Tibial artery (tissue), 4 donors: ENCODE measurements around the gene CDH4.

Source experiments
- DNase-seq, 2 donors: peaks; one replicate each; pipeline ENCODE4 v3.0.0-alpha.2; 2019
- H3K27ac ChIP-seq, 2 donors: fragments of 200-600 bp; sonication (generic) in 1 of 2; 1 replicate in 1 of 2; 2 replicates in 1 of 2; pipeline ENCODE4 v1.5.1; 2018 to 2019; ENCODE audit warnings: mild to moderate bottlenecking in 1 of 2
- H3K27me3 ChIP-seq, 2 donors: fragments of 200-600 bp; sonication (generic) in 1 of 2; one replicate each; pipeline versions ENCODE4 v1.5.1 to v1.6.0; 2016 to 2019
- H3K36me3 ChIP-seq, 3 donors: fragments of 200-600 bp; sonication (generic) in 2 of 3; one replicate each; pipeline ENCODE4 v1.5.1; 2016 to 2019; ENCODE audit warnings: mild to moderate bottlenecking in 2 of 3
- H3K4me1 ChIP-seq, 4 donors: fragments of 200-600 bp; sonication (generic) in 2 of 4; 1 replicate in 3 of 4; 2 replicates in 1 of 4; pipeline ENCODE4 v1.5.1; 2016 to 2019
- H3K4me3 ChIP-seq, 2 donors: fragments of 200-600 bp; sonication (generic) in 1 of 2; 1 replicate in 1 of 2; 2 replicates in 1 of 2; pipeline ENCODE4 v1.5.1; 2018 to 2019; ENCODE audit warnings: mild to moderate bottlenecking in 2 of 2
- H3K9me3 ChIP-seq, 3 donors: fragments of 200-600 bp; sonication (generic) in 1 of 3; one replicate each; pipeline ENCODE4 v1.5.1; 2016 to 2019
- CTCF ChIP-seq, 2 experiments: fragments of 200-600 bp in 1 of 2; fragments of 450-650 bp in 1 of 2; IDR thresholded peaks; one replicate each; pipeline ENCODE4 v1.5.1; 2017 to 2019; ENCODE audit warnings: antibody characterized with exemption in 2 of 2, mild to moderate bottlenecking in 1 of 2, moderate library complexity in 1 of 2
- intact Hi-C: fragments of 100-400 bp; cut with DNase I; formaldehyde crosslinking; loops from one replicate; pipeline ENCODE4 v1.15.0; 2023; ENCODE audit warnings: low total_unique reads

Gene CDH4

GRCh38 chr20:61621852-61622251 is 369.8 kb downstream of the CDH4 start:
- DNase-seq, result no peak
- H3K27me3 ChIP-seq, result peaks cover 0 to 2% of the 10 kb centered on the region in 2 donors
- no peak overlapping the region for H3K27ac ChIP-seq
- intact Hi-C loops, result no loop called here
- no peaks in the 10 kb centered on the region for H3K36me3 ChIP-seq
- TF ChIP-seq CTCF (IDR thresholded peaks at IDR 0.05), result no peak
- H3K4me3 ChIP-seq, result no peak overlapping the region
- no peaks in the 10 kb centered on the region for H3K9me3 ChIP-seq
- no peaks in the 10 kb centered on the region for H3K4me1 ChIP-seq

GRCh38 chr20:61623451-61623850 is 371.4 kb downstream of the CDH4 start:
- TF ChIP-seq CTCF (IDR thresholded peaks at IDR 0.05), result no peak
- no peak overlapping the region for H3K27ac ChIP-seq
- no peaks in the 10 kb centered on the region for H3K9me3 ChIP-seq
- no peak overlapping the region for H3K4me3 ChIP-seq
- no peak for DNase-seq
- H3K27me3 ChIP-seq, result peaks cover 0 to 7% of the 10 kb centered on the region in 2 donors
- intact Hi-C loops, result no loop called here
- H3K4me1 ChIP-seq, result no peaks in the 10 kb centered on the region
- no peaks in the 10 kb centered on the region for H3K36me3 ChIP-seq

- no peak overlapping the region for H3K27ac ChIP-seq
- no peaks in the 10 kb centered on the region for H3K4me1 ChIP-seq
- TF ChIP-seq CTCF (IDR thresholded peaks at IDR 0.05), result no peak
- H3K36me3 ChIP-seq, result no peaks in the 10 kb centered on the region
- peaks cover 0 to 14% of the 10 kb centered on the region in 2 donors for H3K27me3 ChIP-seq
- H3K4me3 ChIP-seq, result no peak overlapping the region
- DNase-seq, result no peak
- intact Hi-C loops, result no loop called here
- H3K9me3 ChIP-seq, result no peaks in the 10 kb centered on the region
These were observed 373.2 kb downstream of the CDH4 start for GRCh38 chr20:61625246-61625645.

- Histone ChIP-seq H3K27ac (no peak overlapping the region), H3K27me3 (peaks cover 0 to 14% of the 10 kb centered on the region in 2 donors), H3K9me3 (no peaks in the 10 kb centered on the region), H3K4me3 (no peak overlapping the region), H3K36me3 (no peaks in the 10 kb centered on the region), H3K4me1 (no peaks in the 10 kb centered on the region)
- intact Hi-C loops, result no loop called here
- TF ChIP-seq CTCF (IDR thresholded peaks at IDR 0.05), result no peak
- DNase-seq, result no peak
These were observed 374.4 kb downstream of the CDH4 start for GRCh38 chr20:61626412-61626811.

- Histone ChIP-seq H3K4me3 (no peak overlapping the region), H3K27me3 (peaks cover 0 to 13% of the 10 kb centered on the region in 2 donors), H3K4me1 (no peaks in the 10 kb centered on the region), H3K9me3 (no peaks in the 10 kb centered on the region), H3K36me3 (no peaks in the 10 kb centered on the region), H3K27ac (no peak overlapping the region)
- no peak for DNase-seq
- TF ChIP-seq CTCF (IDR thresholded peaks at IDR 0.05), result no peak
- intact Hi-C loops, result no loop called here
These were observed 375.8 kb downstream of the CDH4 start for GRCh38 chr20:61627791-61628415.

GRCh38 chr20:61628480-61628879 is 376.4 kb downstream of the CDH4 start:
- intact Hi-C loops, result no loop called here
- Histone ChIP-seq H3K9me3 (no peaks in the 10 kb centered on the region), H3K27me3 (peaks cover 0 to 13% of the 10 kb centered on the region in 2 donors), H3K36me3 (no peaks in the 10 kb centered on the region), H3K4me3 (no peak overlapping the region), H3K4me1 (no peaks in the 10 kb centered on the region), H3K27ac (no peak overlapping the region)
- no peak for DNase-seq
- no peak for TF ChIP-seq CTCF (IDR thresholded peaks at IDR 0.05)
